ENCODE results near the gene WWOX. TPM values are rescaled to one million over a fixed set of nuclear protein-coding genes. Genes with fewer than 3 reads are reported as not detected.

WWOX gene
- total and polyA plus RNA-seq, 2 of the 8 experiments (the other 6 are each of a cell fraction or from before 2014, with no cell fraction given), result 5.4 to 16.7 TPM

- H2BK20ac ChIP-seq (ENCODE audit: low read length), result peak overlapping the region; percentile 37; the same call in 1 of the 2 replicates
- no peak overlapping the region for H2AK5ac ChIP-seq (ENCODE audit: low read depth, low read length)
- 0 out of 2 replicates have a peak overlapping the region, but pooled peaks have one; percentile 11 for H2BK5ac ChIP-seq (ENCODE audit: low read depth, low read length)
- H3K36me3 ChIP-seq (ENCODE audit: control insufficient read depth in 2 of 4, insufficient read depth in 4 of 4, low read length in 3 of 4), result no peaks in the 10 kb centered on the region
- H3K23ac ChIP-seq (ENCODE audit: insufficient read length), result no peak overlapping the region
- H2BK15ac ChIP-seq (ENCODE audit: low read length), result no peak overlapping the region
- H2BK120ac ChIP-seq (replicated peaks; ENCODE audit: low read depth, low read length), result no peak overlapping the region
- peak overlapping the region; percentile 33; the same call in 1 of the 2 replicates for H2BK12ac ChIP-seq (ENCODE audit: low read depth, low read length)
- FAIRE-seq (no peak), DNase-seq (ENCODE audit: low read depth in 1 of 2, low spot score in 2 of 2) (no peak)
- no peaks in the 10 kb centered on the region for H3K23me2 ChIP-seq (ENCODE audit: low read depth, low read length)
- H3K56ac ChIP-seq (replicated peaks; ENCODE audit: insufficient read length, low read depth, low read length), result no peak overlapping the region
- H3K14ac ChIP-seq (ENCODE audit: insufficient read length), result no peak overlapping the region
- no peak for TF ChIP-seq HDAC6 (IDR thresholded peaks at IDR 0.05; ENCODE audit: low read depth, low read length)
- TF ChIP-seq POLR2A (IDR thresholded peaks at IDR 0.05; ENCODE audit: control extremely low read depth in 1 of 2, low read depth in 2 of 2, low read length in 2 of 2), result no peak
- TF ChIP-seq YY1 (IDR thresholded peaks at IDR 0.05; ENCODE audit: low read depth, low read length), result no peak
- TF ChIP-seq KDM5A (IDR thresholded peaks at IDR 0.05; ENCODE audit: low read length), result no peak
- no peak for TF ChIP-seq NANOG (IDR thresholded peaks at IDR 0.05; ENCODE audit: insufficient read depth, low read depth, low read length, poor library complexity, severe bottlenecking)
- WGBS, 2 experiments (ENCODE audit: extremely low coverage in 1 of 2, insufficient coverage in 1 of 2, insufficient read length in 1 of 2, insufficient replicate concordance in 2 of 2, low coverage in 1 of 2, low lambda C conversion rate in 2 of 2, missing lambda C conversion rate in 1 of 2), result 90% methylated on average over 4 of the region's 4 CpGs; no CpG with 5 or more reads in 1 of the 2 experiments
- H3K18ac ChIP-seq (ENCODE audit: extremely low read depth, low read length), result peak overlapping the region; percentile 86
- no peak overlapping the region for H3K27ac ChIP-seq (ENCODE audit: low read depth, low read length)
- peak overlapping the region; percentile 18 for H4K91ac ChIP-seq (replicated peaks; ENCODE audit: insufficient read length, low read length)
- no peaks in the 10 kb centered on the region for H4K20me1 ChIP-seq (replicated peaks in 1 of 2; ENCODE audit: control insufficient read depth in 1 of 2, insufficient read depth in 2 of 2, low read length in 2 of 2)
- POLR2A ChIA-PET (ENCODE audit: partially characterized antibody), result no interaction called here
- no peak overlapping the region for H4K5ac ChIP-seq (ENCODE audit: insufficient read length, low read depth, low read length)
- H3K4ac ChIP-seq (replicated peaks; ENCODE audit: insufficient read length, low read depth, low read length), result no peak overlapping the region
- no peak overlapping the region for H4K8ac ChIP-seq (ENCODE audit: extremely low read depth, insufficient read depth, low read length)
- H3K79me2 ChIP-seq (ENCODE audit: control insufficient read depth in 1 of 2, insufficient read depth in 2 of 2, low read length in 2 of 2), result no peaks in the 10 kb centered on the region
- H3K79me1 ChIP-seq (ENCODE audit: low read depth, low read length), result no peaks in the 10 kb centered on the region
- no peak overlapping the region for H3K4me2 ChIP-seq (ENCODE audit: insufficient read depth in 1 of 2, low read depth in 2 of 2, low read length in 2 of 2)
- no peak overlapping the region for H3K4me3 ChIP-seq (ENCODE audit: extremely low read depth in 1 of 4, insufficient read depth in 2 of 4, low read depth in 3 of 4, low read length in 4 of 4)
- no peaks in the 10 kb centered on the region for H3K27me3 ChIP-seq (replicated peaks in 1 of 4; ENCODE audit: control insufficient read depth in 3 of 4, extremely low read depth in 1 of 4, insufficient read depth in 3 of 4, low read length in 3 of 4)
- H3K9ac ChIP-seq (replicated peaks in 1 of 4; ENCODE audit: extremely low read depth in 1 of 4, low read depth in 3 of 4, low read length in 3 of 4), result no peak overlapping the region
- no peak overlapping the region for H2AFZ ChIP-seq (ENCODE audit: low read length)
- peaks cover 0 to 14% (median 7%) of the 10 kb centered on the region in 4 experiments; a peak in 5 of 7 replicates for H3K4me1 ChIP-seq (replicated peaks in 1 of 4; ENCODE audit: control insufficient read depth in 3 of 4, insufficient read depth in 4 of 4, low read length in 3 of 4)
- CTCF ChIA-PET (ENCODE audit: partially characterized antibody), result interaction anchor here (0.8 to 5.0 kb wide), 5 partner anchors 13 to 109 kb away, joined by 3 to 21 read pairs (median 4); no protein-coding TSS in a partner anchor
- no peaks in the 10 kb centered on the region for H3K9me3 ChIP-seq (ENCODE audit: insufficient read depth in 2 of 2, low read depth in 1 of 2, low read length in 1 of 2)
Observed at GRCh38 chr16:79050063-79050462, 950.6 kb downstream of the WWOX start.

All from H1 (cell line).